ENCODE measurements around the gene NTN5.

NTN5 gene

DNA sequence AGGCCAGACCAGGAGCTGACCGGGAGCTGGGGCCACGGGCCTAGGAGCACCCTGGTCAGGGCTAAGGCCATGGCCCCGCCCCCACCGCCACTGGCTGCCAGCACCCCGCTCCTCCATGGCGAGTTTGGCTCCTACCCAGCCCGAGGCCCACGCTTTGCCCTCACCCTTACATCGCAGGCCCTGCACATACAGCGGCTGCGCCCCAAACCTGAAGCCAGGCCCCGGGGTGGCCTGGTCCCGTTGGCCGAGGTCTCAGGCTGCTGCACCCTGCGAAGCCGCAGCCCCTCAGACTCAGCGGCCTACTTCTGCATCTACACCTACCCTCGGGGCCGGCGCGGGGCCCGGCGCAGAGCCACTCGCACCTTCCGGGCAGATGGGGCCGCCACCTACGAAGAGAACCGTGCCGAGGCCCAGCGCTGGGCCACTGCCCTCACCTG, 46.9 kb downstream of the NTN5 start:
- Histone ChIP-seq H3K27me3 (ENCODE audit: control insufficient read depth in 5 of 5, insufficient read depth in 4 of 5, low read length in 5 of 5) (no peaks in the 10 kb centered on the region), H3K4me3 (ENCODE audit: low read depth in 1 of 5, low read length in 5 of 5) (no peak overlapping the region), H3K9me3 (ENCODE audit: control insufficient read depth in 5 of 5, low read length in 5 of 5) (no peaks in the 10 kb centered on the region), H3K9ac (ENCODE audit: low read length in 5 of 5) (no peak overlapping the region), H3K36me3 (ENCODE audit: control insufficient read depth in 5 of 5, insufficient read depth in 5 of 5, low read length in 5 of 5) (peaks cover 0 to 26% (median 3%) of the 10 kb centered on the region in 5 donors), H3K4me1 (ENCODE audit: control insufficient read depth in 5 of 5, insufficient read depth in 5 of 5, low read length in 5 of 5) (peaks cover 6 to 62% (median 36%) of the 10 kb centered on the region in 5 donors), H3K27ac (ENCODE audit: low read depth, low read length) (no peak overlapping the region)

DNA sequence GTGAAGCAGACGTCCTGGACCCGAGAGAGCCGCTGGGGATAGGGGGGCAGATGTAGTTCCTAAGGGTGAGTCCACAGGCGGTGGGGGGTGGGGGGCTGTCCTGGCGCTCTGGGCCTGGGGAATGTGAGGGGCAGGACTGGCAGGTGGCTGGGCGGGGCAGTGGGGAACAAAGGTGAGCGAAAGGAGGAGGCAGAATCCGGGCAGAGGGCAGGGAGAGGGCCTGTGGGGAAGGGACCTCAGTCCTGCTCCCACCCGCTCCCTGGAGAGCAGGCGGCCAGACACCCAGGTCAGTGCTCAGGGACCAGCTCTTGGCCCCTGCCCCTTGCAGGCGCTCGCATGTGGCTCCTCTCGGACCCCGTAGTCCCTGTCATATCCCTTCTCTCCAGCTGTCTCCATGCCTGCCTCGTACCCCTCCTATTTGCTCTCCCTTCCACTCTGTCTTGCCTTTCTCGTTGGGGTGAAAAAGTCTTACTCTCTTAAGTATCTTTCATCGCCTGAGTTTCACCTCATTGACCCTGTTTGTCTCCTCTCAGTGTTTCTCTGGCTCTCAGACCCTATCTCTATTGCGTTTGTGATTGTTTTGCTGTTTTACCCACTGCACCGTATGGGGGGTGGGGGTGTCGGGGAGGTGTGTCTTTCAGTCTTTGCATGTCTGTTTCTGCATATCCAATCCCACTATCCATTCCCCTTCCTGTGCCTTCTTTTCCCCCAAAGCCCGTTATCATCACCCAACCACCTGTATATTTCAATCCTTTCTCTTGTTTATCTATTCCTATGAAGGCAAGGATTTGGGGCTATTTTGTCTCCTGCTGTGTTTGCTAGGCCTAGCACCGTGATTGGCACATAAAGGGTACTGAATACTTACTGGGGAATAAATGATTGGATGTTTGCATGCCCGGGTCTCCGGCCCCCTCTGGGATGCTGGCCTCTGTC, 47.8 kb downstream of the NTN5 start:
- Histone ChIP-seq H3K27me3 (ENCODE audit: control insufficient read depth in 5 of 5, insufficient read depth in 4 of 5, low read length in 5 of 5) (no peaks in the 10 kb centered on the region), H3K27ac (ENCODE audit: low read depth, low read length) (no peak overlapping the region), H3K4me3 (ENCODE audit: low read depth in 1 of 5, low read length in 5 of 5) (peak overlapping the region in 4 of 5 donors; percentile 47 to 63 (median 53)), H3K4me1 (ENCODE audit: control insufficient read depth in 5 of 5, insufficient read depth in 5 of 5, low read length in 5 of 5) (peaks cover 6 to 57% (median 31%) of the 10 kb centered on the region in 5 donors), H3K9me3 (ENCODE audit: control insufficient read depth in 5 of 5, low read length in 5 of 5) (no peaks in the 10 kb centered on the region), H3K36me3 (ENCODE audit: control insufficient read depth in 5 of 5, insufficient read depth in 5 of 5, low read length in 5 of 5) (peaks cover 0 to 21% (median 2%) of the 10 kb centered on the region in 5 donors), H3K9ac (ENCODE audit: low read length in 5 of 5) (peak overlapping the region in 2 of 5 donors; percentile 59 to 76)

DNA sequence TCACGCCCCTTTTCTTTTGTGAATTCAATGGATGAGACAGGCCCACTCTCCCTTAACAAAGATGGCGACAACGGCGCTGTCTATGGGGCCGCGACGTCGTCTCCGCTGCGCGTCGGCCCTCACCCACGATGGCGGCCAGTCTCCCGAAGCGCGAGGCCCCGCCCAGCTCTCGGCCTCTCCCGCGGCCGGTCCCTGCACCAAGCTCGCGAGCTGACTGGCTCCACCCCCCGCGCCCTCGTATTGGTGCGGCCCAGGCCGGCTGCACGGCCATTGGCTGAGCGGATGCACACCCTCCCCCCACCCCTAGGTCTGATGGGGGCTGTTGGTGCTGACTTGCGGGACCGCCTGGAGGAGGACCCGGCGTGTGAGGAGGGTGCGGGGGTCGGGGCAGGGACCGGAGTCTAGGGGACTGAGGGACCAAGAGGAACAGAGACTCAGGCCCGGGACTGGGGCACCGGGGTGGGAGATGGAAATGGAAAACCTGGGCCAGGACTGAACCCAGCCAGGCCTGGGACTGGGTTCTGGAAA, 48.7 kb downstream of the NTN5 start:
- H3K4me1 ChIP-seq (ENCODE audit: control insufficient read depth in 5 of 5, insufficient read depth in 5 of 5, low read length in 5 of 5), result peaks cover 7 to 57% (median 37%) of the 10 kb centered on the region in 5 donors
- H3K36me3 ChIP-seq (ENCODE audit: control insufficient read depth in 5 of 5, insufficient read depth in 5 of 5, low read length in 5 of 5), result peaks cover 0 to 11% (median 2%) of the 10 kb centered on the region in 5 donors
- peak overlapping the region; percentile 53 to 64 (median 60) for H3K4me3 ChIP-seq (ENCODE audit: low read depth in 1 of 5, low read length in 5 of 5)
- H3K27me3 ChIP-seq (ENCODE audit: control insufficient read depth in 5 of 5, insufficient read depth in 4 of 5, low read length in 5 of 5), result no peaks in the 10 kb centered on the region
- no peaks in the 10 kb centered on the region for H3K9me3 ChIP-seq (ENCODE audit: control insufficient read depth in 5 of 5, low read length in 5 of 5)
- H3K9ac ChIP-seq (ENCODE audit: low read length in 5 of 5), result peak overlapping the region in 3 of 5 donors; percentile 34 to 76 (median 65)
- peak overlapping the region; percentile 65 for H3K27ac ChIP-seq (ENCODE audit: low read depth, low read length)

DNA sequence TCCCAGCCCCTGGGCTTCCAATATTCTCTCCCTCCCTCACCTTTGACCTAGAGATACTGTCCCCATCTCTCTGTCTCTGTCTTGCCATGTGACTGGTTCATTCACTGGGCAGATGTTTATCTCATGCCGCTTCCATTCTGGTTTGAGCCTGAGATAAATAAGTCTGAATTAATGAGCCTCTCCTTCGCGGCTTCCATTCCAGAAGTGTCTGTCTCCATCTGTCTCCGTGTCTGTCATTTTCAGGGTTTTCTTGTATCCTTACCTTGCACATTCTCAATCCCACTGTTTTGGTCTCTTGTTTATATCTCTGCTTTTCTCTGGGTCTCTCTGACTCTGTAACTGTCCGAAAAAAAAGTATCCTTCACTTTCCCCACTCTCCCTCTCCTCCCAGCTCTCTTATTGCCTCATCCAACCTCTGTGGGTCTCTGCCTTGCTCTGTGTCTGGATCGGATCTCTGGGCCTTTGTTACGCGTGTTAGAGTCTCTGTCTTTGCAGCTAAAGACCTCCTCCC, 49.2 kb downstream of the NTN5 start:
- H3K9ac ChIP-seq (ENCODE audit: low read length in 5 of 5), result peak overlapping the region; percentile 0 to 68 (median 34)
- no peaks in the 10 kb centered on the region for H3K9me3 ChIP-seq (ENCODE audit: control insufficient read depth in 5 of 5, low read length in 5 of 5)
- peak overlapping the region; percentile 65 for H3K27ac ChIP-seq (ENCODE audit: low read depth, low read length)
- H3K27me3 ChIP-seq (ENCODE audit: control insufficient read depth in 5 of 5, insufficient read depth in 4 of 5, low read length in 5 of 5), result no peaks in the 10 kb centered on the region
- H3K4me3 ChIP-seq (ENCODE audit: low read depth in 1 of 5, low read length in 5 of 5), result peak overlapping the region; percentile 32 to 64 (median 59)
- peaks cover 8 to 54% (median 37%) of the 10 kb centered on the region in 5 donors for H3K4me1 ChIP-seq (ENCODE audit: control insufficient read depth in 5 of 5, insufficient read depth in 5 of 5, low read length in 5 of 5)
- H3K36me3 ChIP-seq (ENCODE audit: control insufficient read depth in 5 of 5, insufficient read depth in 5 of 5, low read length in 5 of 5), result peaks cover 0 to 11% (median 2%) of the 10 kb centered on the region in 5 donors

DNA sequence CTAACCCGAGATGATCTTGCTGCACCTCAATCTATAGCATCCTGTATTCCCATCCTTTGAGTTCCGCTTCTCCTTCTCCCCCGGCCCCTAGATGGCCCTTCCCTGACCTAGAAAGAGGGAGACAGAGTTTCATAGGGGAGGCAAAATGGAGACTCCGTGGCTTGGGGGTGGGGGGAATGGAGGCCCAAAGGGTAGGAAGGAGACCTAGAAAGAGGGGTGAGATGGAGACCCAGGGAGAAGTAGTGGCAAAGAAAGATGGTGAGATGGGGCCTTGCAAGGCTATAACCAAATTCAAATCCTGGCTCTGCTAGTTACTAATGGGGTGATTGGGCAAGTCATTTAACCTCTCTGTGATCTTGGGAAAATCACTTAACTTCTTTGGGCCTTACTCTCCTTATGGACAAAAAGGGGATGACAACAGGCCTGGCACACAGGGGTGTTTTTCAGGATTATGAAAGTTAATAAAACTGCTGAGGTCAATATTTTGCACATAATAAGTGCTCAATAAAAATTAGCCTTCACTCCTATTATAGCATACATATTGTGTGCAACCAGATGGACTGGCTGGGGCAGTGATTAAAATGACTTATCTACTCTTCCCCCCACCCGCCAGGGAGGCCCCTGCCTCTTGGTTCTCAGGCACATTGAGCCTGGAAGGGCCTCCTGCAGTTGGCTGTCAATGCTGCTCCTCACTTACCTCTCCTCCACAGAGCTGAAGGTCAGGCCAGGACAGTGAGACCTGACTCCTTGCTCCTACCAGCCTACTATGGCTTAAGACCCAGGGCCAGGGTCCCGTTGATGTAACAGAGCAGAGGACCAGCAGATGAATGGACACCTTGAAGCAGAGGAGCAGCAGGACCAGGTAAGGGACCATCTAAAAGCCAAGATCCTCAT, 52.9 kb downstream of the NTN5 start:
- H3K36me3 ChIP-seq (ENCODE audit: control insufficient read depth in 5 of 5, insufficient read depth in 5 of 5, low read length in 5 of 5), result peaks cover 0 to 29% (median 28%) of the 10 kb centered on the region in 5 donors
- peaks cover 16 to 63% (median 52%) of the 10 kb centered on the region in 5 donors for H3K4me1 ChIP-seq (ENCODE audit: control insufficient read depth in 5 of 5, insufficient read depth in 5 of 5, low read length in 5 of 5)
- H3K9me3 ChIP-seq (ENCODE audit: control insufficient read depth in 5 of 5, low read length in 5 of 5), result no peaks in the 10 kb centered on the region
- H3K9ac ChIP-seq (ENCODE audit: low read length in 5 of 5), result peak overlapping the region; percentile 70 to 95 (median 84)
- peak overlapping the region; percentile 85 to 97 (median 97) for H3K4me3 ChIP-seq (ENCODE audit: low read depth in 1 of 5, low read length in 5 of 5)
- no peaks in the 10 kb centered on the region for H3K27me3 ChIP-seq (ENCODE audit: control insufficient read depth in 5 of 5, insufficient read depth in 4 of 5, low read length in 5 of 5)
- peak overlapping the region; percentile 89 for H3K27ac ChIP-seq (ENCODE audit: low read depth, low read length)

DNA sequence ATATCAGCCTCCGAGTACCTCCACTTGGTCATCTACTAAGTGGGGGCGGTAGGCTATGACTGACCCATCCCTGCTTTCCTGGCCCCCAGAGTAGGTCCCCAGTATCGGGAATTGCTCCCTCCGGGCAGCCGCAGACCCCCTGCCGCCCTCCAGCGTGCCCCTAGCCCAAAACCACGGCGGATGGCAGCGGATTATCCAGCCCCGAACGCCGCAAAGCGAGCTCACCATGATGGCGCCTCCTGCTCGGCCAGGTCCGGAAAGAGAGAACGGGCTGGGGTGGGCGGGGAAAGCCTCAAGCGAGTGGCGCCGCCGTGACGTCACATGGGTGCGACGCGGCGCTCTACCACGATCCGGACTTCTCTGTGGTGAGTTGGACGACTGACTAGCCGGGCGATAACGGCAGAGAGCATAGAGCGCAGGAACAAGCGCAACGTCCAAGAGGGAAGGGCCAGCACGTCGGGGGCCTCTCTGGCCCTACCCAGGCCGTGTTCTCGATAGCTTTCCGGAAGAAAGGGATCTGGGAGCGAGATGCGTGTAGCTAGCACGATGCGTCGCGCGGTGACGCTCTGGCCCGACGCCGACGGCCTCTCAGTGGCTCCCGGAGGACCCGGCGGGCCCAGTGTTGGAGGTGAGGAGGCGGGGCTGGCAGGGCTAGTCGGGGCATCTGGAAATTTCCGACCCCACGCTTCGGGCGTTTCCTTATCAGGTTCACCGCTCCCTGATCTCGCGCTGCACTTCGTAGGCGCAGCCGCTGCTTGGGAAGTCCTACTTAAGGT, 53.7 kb downstream of the NTN5 start, which contains the start of the genes RPL18 and SPHK2:
Gene RPL18 (minus strand): TSS at position 263 of the 776 bp plus-strand sequence. CDS start 35 bp downstream, at position 228.
Gene SPHK2 (plus strand): TSS at position 591 of the 776 bp plus-strand sequence. CDS start 1,009 bp downstream, outside the sequence.
- Histone ChIP-seq H3K27me3 (ENCODE audit: control insufficient read depth in 5 of 5, insufficient read depth in 4 of 5, low read length in 5 of 5) (no peaks in the 10 kb centered on the region), H3K36me3 (ENCODE audit: control insufficient read depth in 5 of 5, insufficient read depth in 5 of 5, low read length in 5 of 5) (peaks cover 0 to 32% (median 30%) of the 10 kb centered on the region in 5 donors), H3K9me3 (ENCODE audit: control insufficient read depth in 5 of 5, low read length in 5 of 5) (no peaks in the 10 kb centered on the region), H3K27ac (ENCODE audit: low read depth, low read length) (peak within 1 kb of the TSS; percentile 89), H3K9ac (ENCODE audit: low read length in 5 of 5) (peak within 1 kb of the TSS; percentile 84 to 97 (median 90)), H3K4me3 (ENCODE audit: low read depth in 1 of 5, low read length in 5 of 5) (peak within 1 kb of the TSS; percentile 86 to 98 (median 97)), H3K4me1 (ENCODE audit: control insufficient read depth in 5 of 5, insufficient read depth in 5 of 5, low read length in 5 of 5) (peaks cover 16 to 58% (median 45%) of the 10 kb centered on the region in 5 donors)

DNA sequence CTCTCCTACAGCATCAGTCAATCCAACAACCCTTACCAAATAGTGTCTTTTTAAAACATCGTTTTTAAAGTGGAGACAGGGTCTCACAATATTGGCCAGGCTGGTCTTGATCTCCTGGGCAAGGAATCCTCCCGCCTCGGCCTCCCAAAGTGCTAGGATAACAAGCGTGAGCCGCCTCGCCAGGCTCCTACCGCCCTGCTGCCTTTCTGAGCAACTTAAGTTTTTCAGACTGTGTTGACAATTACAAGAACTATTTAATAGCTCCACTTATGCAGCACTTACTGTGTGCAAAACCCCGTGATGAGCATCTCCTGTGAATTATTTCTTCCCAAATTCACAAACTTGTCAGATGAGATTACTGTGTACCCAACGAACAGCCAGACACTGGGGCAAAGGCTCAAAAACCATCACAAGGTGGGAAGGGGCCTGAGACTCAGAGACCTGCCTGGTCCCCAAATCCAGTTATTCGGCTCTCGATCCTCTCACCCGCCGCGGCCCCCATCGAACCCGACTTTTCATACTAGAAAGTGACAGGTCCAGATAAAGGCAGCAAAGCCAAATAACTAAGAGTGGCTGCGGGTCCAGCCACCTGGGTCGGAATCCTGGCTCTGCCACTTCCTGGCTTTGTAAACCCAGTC, 54.4 kb downstream of the NTN5 start:
- Histone ChIP-seq H3K9me3 (ENCODE audit: control insufficient read depth in 5 of 5, low read length in 5 of 5) (no peaks in the 10 kb centered on the region), H3K36me3 (ENCODE audit: control insufficient read depth in 5 of 5, insufficient read depth in 5 of 5, low read length in 5 of 5) (peaks cover 0 to 32% (median 30%) of the 10 kb centered on the region in 5 donors), H3K4me3 (ENCODE audit: low read depth in 1 of 5, low read length in 5 of 5) (peak overlapping the region; percentile 86 to 98 (median 97)), H3K27me3 (ENCODE audit: control insufficient read depth in 5 of 5, insufficient read depth in 4 of 5, low read length in 5 of 5) (no peaks in the 10 kb centered on the region), H3K9ac (ENCODE audit: low read length in 5 of 5) (peak overlapping the region; percentile 81 to 97 (median 88)), H3K27ac (ENCODE audit: low read depth, low read length) (peak overlapping the region; percentile 89), H3K4me1 (ENCODE audit: control insufficient read depth in 5 of 5, insufficient read depth in 5 of 5, low read length in 5 of 5) (peaks cover 11 to 55% (median 40%) of the 10 kb centered on the region in 5 donors)

DNA sequence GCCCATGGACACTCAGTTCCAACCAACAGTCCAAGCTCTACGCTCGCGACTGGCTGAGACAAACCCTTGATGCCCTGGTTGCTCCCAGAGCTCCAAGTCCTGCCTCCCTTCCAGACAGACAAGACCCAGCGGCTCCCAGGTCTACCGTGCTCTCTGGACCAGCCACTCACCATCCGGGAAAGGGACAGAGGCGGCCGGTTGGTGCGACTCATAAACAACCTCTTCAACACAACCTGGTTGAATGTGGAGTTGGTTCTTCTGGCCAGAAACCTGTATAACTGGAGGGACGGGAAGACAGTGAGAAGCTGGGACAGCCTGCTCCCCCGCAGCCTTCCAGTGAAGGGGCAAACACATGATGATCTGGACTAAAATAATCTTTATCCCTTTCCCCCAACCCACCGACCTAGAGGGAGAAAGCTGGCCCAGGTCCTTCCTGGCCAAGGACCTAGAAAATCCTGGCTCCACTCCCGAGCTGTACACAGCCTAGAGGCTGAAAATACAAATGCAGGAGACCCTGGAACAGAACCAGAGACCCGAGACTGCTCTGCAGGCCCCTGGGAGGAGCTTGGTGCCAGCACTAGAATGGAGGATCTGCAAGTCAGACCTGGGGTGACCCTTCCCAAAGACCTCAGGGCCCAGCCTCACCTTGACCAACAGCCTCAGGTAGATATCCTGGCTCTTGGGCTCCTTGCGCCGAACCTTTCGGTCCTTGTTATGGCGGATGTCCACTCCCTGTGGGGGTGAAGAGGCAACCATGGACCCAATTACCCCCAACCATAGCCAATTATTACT, 55.5 kb downstream of the NTN5 start:
- Histone ChIP-seq H3K4me1 (ENCODE audit: control insufficient read depth in 5 of 5, insufficient read depth in 5 of 5, low read length in 5 of 5) (peaks cover 10 to 46% (median 35%) of the 10 kb centered on the region in 5 donors), H3K4me3 (ENCODE audit: low read depth in 1 of 5, low read length in 5 of 5) (peak overlapping the region; percentile 86 to 98 (median 97)), H3K9me3 (ENCODE audit: control insufficient read depth in 5 of 5, low read length in 5 of 5) (no peaks in the 10 kb centered on the region), H3K27ac (ENCODE audit: low read depth, low read length) (peak overlapping the region; percentile 89), H3K36me3 (ENCODE audit: control insufficient read depth in 5 of 5, insufficient read depth in 5 of 5, low read length in 5 of 5) (peaks cover 0 to 32% (median 30%) of the 10 kb centered on the region in 5 donors), H3K27me3 (ENCODE audit: control insufficient read depth in 5 of 5, insufficient read depth in 4 of 5, low read length in 5 of 5) (no peaks in the 10 kb centered on the region), H3K9ac (ENCODE audit: low read length in 5 of 5) (peak overlapping the region; percentile 81 to 97 (median 88))

Measured in subcutaneous abdominal adipose tissue (tissue), 5 donors.